Astrocyte (in vitro differentiated cells and primary cell): ENCODE results near the gene NKIRAS2.

Experiments used
- CTCF ChIP-seq: IDR thresholded peaks from 2 replicates; pipeline ENCODE4 v1.5.1; 2011; ENCODE audit warnings: low read depth, mild to moderate bottlenecking, inconsistent platforms, low read length, moderate library complexity; ENCODE audit not compliant: insufficient read depth
- EZH2 ChIP-seq: IDR thresholded peaks from 2 replicates; pipeline ENCODE4 v1.6.1; 2012; ENCODE audit warnings: mild to moderate bottlenecking, low read length, inconsistent platforms; ENCODE audit not compliant: insufficient read depth

- TF ChIP-seq CTCF (no peak), EZH2 (no peak)
Observed at GRCh38 chr17:42027961-42028790, 8.3 kb downstream of the NKIRAS2 start.
